Limb (tissue), 2 donors: ENCODE data around the gene ETV3.

ENCODE experiments used
- DNase-seq, 2 donors: peaks; one replicate each; pipeline ENCODE4 v3.0.0-alpha.2; 2016; ENCODE audit errors: extremely low spot score in 2 of 2

The ETV3 gene

GRCh38 chr1:157161901-157162300, 23.7 kb upstream of the ETV3 start:
- DNase-seq = no peak

- DNase-seq = no peak
These were observed 20.8 kb upstream of the ETV3 start for GRCh38 chr1:157158967-157159366.

- DNase-seq = no peak
These were observed 19.5 kb upstream of the ETV3 start for GRCh38 chr1:157157501-157158190.

- DNase-seq = peak; percentile 71 to 86
These were observed 17.9 kb upstream of the ETV3 start for GRCh38 chr1:157156058-157156541.

GRCh38 chr1:157155658-157156057, 17.5 kb upstream of the ETV3 start:
- DNase-seq = no peak

GRCh38 chr1:157154940-157155514, 16.8 kb upstream of the ETV3 start:
- DNase-seq = no peak

- DNase-seq = no peak
These were observed 16.1 kb upstream of the ETV3 start for GRCh38 chr1:157154291-157154690.

- no peak for DNase-seq
These were observed 15.6 kb upstream of the ETV3 start for GRCh38 chr1:157153746-157154145.

GRCh38 chr1:157152510-157152909, 14.3 kb upstream of the ETV3 start:
- no peak for DNase-seq

GRCh38 chr1:157151506-157151905, 13.3 kb upstream of the ETV3 start:
- no peak for DNase-seq

- no peak for DNase-seq
These were observed 12.9 kb upstream of the ETV3 start for GRCh38 chr1:157151073-157151472.

- no peak for DNase-seq
These were observed 12.4 kb upstream of the ETV3 start for GRCh38 chr1:157150631-157151030.

- no peak for DNase-seq
These were observed 9.9 kb upstream of the ETV3 start for GRCh38 chr1:157147906-157148700.

- no peak for DNase-seq
These were observed 8.8 kb upstream of the ETV3 start for GRCh38 chr1:157147037-157147436.

- DNase-seq = no peak
These were observed 8.0 kb upstream of the ETV3 start for GRCh38 chr1:157146244-157146643.

GRCh38 chr1:157145076-157145475, 6.9 kb upstream of the ETV3 start:
- DNase-seq = no peak

- DNase-seq = no peak
These were observed 6.3 kb upstream of the ETV3 start for GRCh38 chr1:157144509-157144908.

- no peak for DNase-seq
These were observed 4.7 kb upstream of the ETV3 start for GRCh38 chr1:157142765-157143423.

GRCh38 chr1:157142201-157142600, 4.0 kb upstream of the ETV3 start:
- DNase-seq = no peak

- DNase-seq = no peak
These were observed 3.1 kb upstream of the ETV3 start for GRCh38 chr1:157141212-157141855.

GRCh38 chr1:157140063-157140588, 1.9 kb upstream of the ETV3 start:
- DNase-seq = no peak
